Peyer's patch (tissue), 4 donors: ENCODE results near the gene MYO5C.
"Not testable (repeated sequence)": the region's sequence is repeated elsewhere in the genome, so short reads cannot be mapped to it uniquely, and the experiment has no call there.

Experiments
- CTCF ChIP-seq, 6 experiments: fragments of 450-650 bp in 4 of 6; fragments of 200-600 bp in 2 of 6; sonication (generic) in 1 of 6; IDR thresholded peaks; one replicate each; pipeline ENCODE4 v1.5.1; 2017 to 2019; ENCODE audit warnings: antibody characterized with exemption in 6 of 6, mild to moderate bottlenecking in 3 of 6, moderate library complexity in 1 of 6
- POLR2A ChIP-seq, 2 donors: fragments of 450-650 bp; IDR thresholded peaks; one replicate each; pipeline ENCODE4 v1.5.1; 2017; ENCODE audit warnings: antibody characterized with exemption in 2 of 2, mild to moderate bottlenecking in 2 of 2, moderate library complexity in 2 of 2

DNA sequence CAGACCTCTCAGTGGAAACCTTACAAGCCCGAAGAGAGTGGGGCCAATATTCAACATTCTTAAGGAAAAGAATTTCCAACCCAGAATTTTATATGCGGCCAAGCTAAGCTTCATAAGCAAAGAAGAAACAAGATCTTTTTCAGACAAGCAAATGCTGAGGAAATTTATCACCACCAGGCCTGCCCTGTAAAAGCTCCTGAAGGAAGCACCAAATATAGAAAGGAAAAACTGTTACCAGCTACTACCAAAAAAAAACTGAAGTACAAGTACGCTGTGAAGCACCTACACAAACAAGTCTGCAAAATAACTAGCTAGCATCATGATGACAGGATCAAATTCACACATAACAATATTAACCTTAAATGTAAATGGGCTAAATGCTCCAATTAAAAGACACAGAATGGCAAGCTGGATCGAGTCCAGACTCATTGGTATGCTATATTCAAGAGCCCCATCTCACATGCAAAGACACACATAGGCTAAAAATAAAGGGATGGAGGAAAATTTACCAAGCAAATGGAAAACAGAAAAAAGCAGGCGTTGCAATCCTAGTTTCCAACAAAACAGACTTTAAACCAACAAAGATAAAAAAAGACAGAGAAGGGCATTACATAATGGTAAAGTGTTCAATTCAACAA lies 130.0 kb downstream of the MYO5C start:
- TF ChIP-seq CTCF, POLR2A (IDR thresholded peaks at IDR 0.05): not testable (repeated sequence)
